DMS114 treated with DMSO at 0.1 percent for 48 hours (cell line): ENCODE measurements around the gene CILP.

Experiments used
- DNase-seq: peaks from one replicate; lab custom pipeline; 2025; ENCODE audit not compliant: unreplicated experiment; lab: John Stamatoyannopoulos, UW

CILP gene

DNA sequence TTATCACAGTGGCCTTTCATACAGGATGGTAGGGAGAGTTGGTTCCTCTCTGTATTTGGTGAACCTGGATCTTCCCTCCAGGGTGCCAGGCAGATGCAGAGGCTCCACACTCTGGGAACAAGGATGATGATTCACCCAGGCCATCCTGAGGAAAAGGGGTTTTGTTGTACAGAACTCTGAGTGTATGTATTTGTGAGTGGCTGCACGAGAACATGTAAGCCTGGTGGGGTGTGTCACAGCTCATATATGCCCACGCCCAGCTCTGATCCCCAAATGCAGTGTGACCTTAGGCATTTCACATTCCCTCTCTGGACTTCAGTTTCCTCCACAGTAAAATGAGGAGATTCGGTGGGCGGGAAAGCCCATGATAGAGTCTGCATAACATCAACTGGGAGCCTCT, 11.6 kb upstream of the CILP start:
- DNase-seq: no peak

DNA sequence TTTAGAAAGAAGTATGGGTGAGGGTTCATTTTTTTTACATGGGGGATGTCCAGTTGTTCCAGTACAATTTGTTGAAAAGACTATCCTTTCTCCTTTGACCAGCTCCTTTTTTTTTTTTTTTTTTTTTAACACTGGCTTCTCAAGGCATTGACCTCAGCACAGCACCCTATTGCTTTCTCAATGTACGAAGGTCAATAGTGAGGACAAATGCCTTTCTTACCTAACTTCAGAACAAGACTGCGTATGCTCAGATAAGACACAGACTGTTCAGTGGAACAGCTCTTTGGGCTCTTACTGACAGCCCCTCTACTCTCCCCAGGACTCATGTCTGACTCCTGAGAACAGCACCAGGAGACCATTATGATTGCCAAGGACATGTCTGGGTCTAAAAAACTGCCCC, 10.4 kb upstream of the CILP start:
- no peak for DNase-seq

DNA sequence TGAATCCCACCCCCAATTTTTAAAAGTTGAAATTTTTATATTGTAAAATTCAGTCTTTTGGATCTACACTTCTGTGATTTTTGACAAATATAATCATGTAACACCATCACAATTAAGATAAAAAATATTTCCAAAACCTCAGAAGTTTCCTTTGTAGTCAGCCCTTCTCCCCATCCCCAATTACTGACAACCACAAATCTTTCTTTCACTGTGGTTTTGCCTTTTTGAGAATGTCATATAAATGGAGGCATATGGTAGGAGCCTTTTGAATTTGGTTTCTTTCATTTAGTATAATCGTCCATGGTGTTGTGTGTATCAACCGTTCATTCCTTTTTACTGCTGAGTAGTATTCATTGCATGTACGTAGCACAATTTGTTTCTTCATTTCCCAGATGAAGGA, 7.9 kb upstream of the CILP start:
- no peak for DNase-seq

GRCh38 chr15:65217526-65218482, 6.5 kb upstream of the CILP start:
- no peak for DNase-seq

- no peak for DNase-seq
Measured at GRCh38 chr15:65215496-65215895, 4.2 kb upstream of the CILP start.

GRCh38 chr15:65214010-65214409, 2.7 kb upstream of the CILP start:
- no peak for DNase-seq

GRCh38 chr15:65213241-65213640, 2.0 kb upstream of the CILP start:
- no peak for DNase-seq

DNA sequence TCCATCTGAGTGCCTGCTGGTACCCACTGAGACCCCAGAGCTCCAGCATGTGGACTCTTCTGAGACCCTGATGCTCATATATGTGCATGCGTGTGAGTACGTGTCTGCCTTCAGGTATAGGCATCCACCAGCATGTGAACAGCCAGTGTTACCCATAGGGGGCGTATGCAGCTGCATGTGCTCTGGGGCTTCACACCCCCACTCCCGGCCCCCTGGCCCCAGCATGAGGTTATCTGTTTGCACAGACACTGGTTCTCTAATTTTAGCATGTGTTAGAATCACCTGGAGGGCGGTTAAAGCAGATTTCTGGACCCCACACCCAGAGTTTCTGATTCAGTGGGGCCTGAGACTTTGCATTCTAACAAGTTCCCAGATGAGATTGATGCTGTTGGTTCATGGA, 824 bp upstream of the CILP start:
- DNase-seq: no peak

DNA sequence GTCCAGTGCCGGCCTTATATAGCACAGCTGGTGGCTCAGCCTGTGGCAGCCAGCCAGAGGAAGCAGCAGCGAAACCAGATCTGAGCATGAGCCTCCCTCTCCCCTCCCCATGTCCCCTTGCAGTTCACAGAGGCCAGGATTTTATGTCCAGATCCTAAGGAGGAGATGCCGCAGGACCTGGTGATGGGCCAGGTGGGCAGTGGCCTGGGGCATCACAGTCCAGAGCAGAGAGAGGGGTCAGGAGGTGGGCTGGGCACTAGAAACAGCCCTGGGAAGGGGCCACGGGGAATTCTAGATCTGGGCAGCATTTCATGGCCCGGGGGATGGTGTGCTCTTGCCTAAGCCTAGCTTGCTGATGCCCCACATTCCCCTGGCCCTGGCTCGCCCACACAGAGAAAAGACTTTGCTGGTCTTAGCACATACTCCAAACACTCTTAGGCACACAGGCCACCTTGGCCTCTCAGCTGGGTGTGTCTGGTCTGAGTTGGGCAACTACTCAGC, 259 bp upstream of the CILP start:
- no peak for DNase-seq

DNA sequence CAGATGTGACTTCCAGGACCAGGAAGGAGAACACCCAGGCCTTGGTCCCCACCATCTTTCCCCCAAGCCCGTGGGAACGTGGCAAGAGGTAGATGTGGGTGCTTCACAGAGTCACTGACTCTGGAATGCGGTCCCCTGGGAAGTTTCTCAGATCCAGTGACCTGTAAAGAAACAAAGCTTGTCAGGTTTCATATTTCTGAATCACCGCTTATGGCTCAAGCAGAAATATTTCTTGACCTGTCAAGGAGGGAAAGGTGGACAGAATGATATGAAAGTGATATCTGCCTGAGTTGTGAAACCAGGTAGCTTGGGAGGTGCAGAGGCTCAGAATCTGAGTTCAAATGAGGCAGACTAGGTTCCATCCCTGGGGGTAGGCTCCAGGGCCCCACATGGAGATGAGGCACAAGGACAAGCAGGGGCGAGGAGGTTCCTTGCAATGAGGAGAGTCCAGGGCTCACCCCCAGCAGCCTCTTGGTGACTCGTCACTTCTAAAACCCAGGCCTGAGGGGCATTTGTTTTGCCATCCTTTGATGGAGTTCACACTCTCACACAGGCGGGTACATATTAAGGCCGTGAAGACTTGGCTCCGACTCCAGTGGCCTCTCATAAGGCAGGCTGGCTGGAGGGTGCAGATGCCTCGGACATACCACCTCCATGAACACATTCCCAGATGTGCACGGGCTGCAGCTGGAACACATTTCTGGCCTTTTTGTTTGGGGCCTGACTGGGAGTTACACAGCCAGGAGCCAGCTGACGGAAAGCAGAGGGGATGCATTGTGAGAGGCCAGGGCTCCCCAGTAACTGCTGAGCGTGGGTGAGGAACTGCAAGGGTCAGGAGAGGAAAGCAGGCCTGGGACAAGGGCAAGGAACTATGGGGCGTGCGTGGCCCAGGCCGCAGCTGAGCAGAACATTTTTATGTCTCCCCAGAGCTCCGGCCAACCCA, 1.3 kb downstream of the CILP start:
- DNase-seq: no peak

- no peak for DNase-seq
Measured at GRCh38 chr15:65208647-65209046, 2.6 kb downstream of the CILP start.

DNA sequence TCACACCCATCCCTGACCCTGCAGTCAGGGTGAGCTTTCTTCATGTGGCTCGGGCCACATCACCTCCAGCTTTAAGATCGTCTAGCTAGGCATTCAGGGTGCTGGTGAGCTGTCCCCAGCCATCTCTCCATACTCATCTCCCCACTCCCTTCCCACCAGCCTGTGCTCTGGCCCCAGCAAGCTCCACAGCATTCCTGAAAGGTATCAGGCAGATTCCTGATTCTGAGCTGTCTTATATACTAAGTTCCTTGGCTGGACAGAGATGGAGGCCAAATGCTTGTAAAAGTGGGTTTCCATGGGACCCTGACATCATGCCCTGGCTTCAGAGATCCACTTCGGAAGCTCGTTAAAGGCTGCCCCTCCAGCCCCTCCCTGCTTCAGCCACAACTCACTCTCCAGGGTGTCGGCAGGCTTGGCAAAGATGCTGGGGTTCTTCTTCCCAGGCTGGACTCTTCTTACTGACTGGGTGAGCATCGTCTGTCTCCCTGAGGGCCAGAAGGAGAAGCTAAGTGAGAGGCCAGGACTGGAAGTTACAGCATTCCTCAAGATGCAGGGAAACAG, 3.9 kb downstream of the CILP start:
- DNase-seq: no peak

GRCh38 chr15:65206750-65207149, 4.5 kb downstream of the CILP start:
- no peak for DNase-seq

DNA sequence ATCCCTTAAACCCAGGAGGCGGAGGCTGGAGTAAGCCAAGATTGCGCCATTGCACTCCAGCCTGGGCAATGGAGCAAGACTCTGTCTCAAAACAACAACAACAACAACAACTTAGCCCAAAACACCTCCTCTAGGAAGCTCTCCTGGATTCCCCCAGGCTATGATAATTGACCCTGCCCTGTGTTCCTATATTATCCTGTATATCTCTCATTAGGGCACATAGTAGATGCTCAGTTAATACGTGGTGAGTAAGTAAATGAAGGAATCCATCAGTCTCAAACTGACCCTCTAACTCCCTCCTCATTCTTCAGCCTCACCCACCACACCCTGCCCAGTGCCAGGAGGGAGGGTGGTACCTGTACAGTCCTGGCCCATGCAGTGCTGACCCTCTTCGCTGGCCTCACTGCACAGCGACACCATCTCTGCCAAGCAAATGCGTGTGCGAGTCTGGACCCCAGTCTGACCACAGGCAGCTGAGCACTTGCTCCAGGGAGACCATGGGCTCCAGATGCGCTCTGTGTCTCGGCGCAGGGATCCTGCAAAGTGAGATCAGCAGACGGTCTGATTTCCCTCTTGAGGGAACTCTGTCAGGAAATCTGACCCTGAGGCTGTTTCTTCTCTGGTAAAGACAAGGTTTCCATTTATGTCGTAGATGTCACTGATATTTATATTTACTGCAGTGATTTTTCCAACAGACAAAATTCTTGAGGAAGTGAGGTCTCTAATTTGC, 6.2 kb downstream of the CILP start:
- no peak for DNase-seq

GRCh38 chr15:65204236-65204930, 6.9 kb downstream of the CILP start:
- DNase-seq: no peak

- no peak for DNase-seq
Measured at GRCh38 chr15:65201918-65202317, 9.4 kb downstream of the CILP start.

GRCh38 chr15:65198571-65198970, 12.7 kb downstream of the CILP start:
- no peak for DNase-seq

- DNase-seq: no peak
Measured at GRCh38 chr15:65197337-65197645, 14.0 kb downstream of the CILP start.

- no peak for DNase-seq
Measured at GRCh38 chr15:65196637-65197336, 14.5 kb downstream of the CILP start.

- DNase-seq: no peak
Measured at GRCh38 chr15:65195548-65195923, 15.7 kb downstream of the CILP start.
